ENCODE measurements around the gene PPFIBP2.

The PPFIBP2 gene
- total RNA-seq = 11.8 reads per million, percentile 35 among the genes with 10 or more reads in this experiment

- peak; percentile 75 for DNase-seq
Observed at GRCh38 chr11:7513234-7514098, at the start of gene PPFIBP2. Gene PPFIBP2 (plus strand): TSS chr11:7513999. CDS start chr11:7549476, 35,477 bp downstream.

DNA sequence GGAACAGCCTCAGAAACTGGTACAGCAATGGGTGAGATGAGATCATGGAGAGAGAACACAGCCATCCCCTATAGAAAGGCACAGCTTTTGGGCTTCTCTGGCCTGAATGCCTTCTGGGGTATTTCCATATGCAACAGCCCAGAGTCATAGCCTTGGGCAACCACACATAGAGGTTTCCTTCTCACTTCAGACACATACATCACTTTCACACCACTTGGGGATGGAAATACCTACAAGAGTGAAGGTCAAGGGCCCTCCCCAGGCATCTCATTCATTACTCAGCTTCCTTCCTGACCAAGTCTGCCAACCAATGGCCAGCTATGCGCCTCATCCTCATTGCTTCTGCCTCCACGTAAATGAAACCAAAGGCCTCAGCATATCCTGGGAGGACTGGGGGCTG, 46.1 kb upstream of the PPFIBP2 start:
- no peak for DNase-seq

- no peak for DNase-seq
Observed at GRCh38 chr11:7469351-7469865, 44.4 kb upstream of the PPFIBP2 start.

DNA sequence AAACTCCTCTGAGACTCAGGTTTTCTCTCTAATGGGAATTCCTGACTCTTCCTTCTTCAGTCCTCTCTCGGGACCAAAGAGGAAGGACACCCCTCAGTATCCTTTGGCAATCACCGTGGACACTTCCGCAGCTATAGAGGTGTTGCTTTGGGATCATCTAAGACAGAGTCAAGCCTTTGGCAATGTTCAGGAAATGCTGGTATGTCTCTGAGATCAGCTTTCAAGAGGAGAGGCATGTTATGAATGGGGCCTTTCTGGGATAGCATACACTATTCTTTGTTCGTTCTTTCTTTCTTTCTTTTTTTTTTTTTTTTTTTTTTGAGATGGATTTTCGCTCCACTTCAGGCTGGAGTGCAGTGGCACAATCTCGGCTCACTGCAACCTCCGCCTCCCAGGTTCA, 42.7 kb upstream of the PPFIBP2 start:
- no peak for DNase-seq

DNA sequence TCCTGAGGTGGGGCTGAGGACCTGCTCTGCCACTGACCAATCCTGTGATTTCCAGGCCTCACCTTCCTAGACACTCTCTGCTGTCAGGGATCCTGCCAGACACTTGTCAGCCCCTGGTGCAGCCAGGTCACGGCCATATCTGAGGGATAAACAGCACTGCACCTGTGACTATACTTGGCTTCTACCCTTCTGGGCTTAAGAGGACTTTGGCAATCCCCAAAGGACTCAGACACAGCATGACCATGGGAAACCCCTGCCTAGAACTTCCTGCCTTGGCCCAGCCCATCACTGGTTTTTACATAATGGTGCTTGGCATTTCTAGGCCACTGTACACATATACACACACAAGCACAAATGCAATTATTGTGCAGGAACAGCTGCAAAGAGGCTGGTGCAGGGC, 40.1 kb upstream of the PPFIBP2 start:
- no peak for DNase-seq

DNA sequence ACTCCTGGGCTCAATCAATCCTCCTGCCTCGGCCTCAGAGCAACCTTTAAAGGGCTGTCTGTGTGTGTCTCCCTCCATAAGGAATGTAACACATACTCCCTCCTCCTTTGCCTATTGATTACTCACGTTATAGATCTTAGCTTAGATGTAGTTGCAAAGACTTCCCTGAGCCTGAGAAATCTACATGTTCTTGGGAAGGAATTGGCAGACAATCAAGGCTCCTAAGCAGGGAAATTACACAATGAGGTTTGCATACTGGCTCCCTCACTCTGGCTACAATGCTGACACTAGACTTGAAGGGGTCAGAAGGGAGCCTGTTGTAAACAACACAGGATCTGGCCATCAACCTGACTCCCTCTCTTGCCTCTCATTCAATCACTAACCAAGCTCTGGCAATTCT, 33.7 kb upstream of the PPFIBP2 start:
- DNase-seq = no peak

- DNase-seq = no peak
Observed at GRCh38 chr11:7484131-7484530, 29.7 kb upstream of the PPFIBP2 start.

GRCh38 chr11:7484645-7485044, 29.2 kb upstream of the PPFIBP2 start:
- DNase-seq = no peak

DNA sequence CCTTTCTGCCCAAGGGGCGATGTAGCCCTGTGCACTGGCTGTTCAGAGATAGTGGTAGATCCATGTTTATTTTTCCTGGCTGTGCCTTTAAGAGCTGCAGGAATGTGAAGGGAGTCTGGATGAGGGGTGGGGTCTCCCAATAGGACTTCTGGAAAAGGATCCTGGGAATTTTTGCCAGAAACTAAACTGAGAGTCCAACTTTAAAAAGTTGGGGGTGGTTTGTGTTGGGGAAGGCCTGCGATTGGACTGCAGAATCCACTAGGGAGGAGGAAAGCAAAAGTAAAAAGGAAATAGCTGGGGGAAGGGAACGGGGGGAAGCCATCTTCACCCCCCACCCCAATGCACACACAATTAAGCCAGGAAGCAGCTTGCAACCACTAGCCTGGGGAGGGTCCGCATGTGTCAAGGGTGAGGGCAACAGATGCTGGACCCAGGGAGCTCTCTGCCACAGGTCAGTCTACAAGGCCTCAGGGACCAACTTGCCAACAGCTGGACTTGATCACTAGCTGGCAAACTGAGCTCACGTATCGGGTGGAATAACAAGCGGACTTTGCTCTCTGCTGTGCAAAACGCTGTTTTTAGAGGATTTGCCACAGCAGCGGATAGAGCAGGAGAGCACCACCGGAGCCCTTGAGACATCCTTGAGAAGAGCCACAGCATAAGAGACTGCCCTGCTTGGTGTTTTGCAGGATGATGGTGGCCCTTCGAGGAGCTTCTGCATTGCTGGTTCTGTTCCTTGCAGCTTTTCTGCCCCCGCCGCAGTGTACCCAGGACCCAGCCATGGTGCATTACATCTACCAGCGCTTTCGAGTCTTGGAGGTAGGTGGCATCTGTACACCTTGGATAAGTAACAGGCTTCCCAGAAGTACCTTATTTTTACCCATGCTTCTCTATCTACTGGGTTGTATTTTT, 28.4 kb upstream of the PPFIBP2 start, which contains the start of gene OLFML1:
OLFML1 (plus strand) TSS at position 321 of the 912 bp plus-strand sequence; CDS start at position 691, 370 bp downstream.
- DNase-seq = no peak

DNA sequence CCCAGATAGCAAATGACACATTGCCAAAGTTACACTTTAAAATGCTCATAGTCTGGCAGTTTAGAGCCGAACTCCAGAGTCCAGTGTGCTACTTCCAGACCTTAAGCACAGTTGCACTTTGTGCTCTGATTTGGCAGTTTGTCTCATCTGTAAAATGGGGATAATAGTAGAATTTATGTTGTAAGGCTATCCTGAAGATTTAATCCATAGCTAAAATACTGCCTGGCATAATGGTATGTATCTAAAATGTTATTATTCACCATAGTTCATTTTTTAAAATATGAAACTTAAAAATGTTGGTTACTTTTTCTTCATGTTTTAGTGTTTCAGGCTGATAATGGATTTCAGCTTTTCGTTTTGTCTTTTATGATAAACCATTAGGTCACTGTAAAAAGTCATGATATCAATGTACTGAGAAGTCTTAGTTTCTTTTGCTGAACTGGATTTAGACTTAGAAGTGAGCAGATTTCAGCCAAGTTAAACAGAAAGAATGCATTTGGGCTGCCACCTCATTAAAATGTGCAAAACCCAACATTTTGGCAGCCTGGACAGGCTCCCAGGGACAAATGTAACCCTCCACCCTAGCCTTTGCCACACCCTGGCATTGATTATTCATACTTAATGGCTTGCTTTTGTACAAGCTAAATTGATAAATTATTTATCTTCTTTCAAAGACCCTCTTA, 27.6 kb upstream of the PPFIBP2 start:
- no peak for DNase-seq

GRCh38 chr11:7486781-7487140, 27.0 kb upstream of the PPFIBP2 start:
- DNase-seq = no peak

GRCh38 chr11:7487360-7487759, 26.4 kb upstream of the PPFIBP2 start:
- no peak for DNase-seq

- no peak for DNase-seq
Observed at GRCh38 chr11:7488681-7489080, 25.1 kb upstream of the PPFIBP2 start.

DNA sequence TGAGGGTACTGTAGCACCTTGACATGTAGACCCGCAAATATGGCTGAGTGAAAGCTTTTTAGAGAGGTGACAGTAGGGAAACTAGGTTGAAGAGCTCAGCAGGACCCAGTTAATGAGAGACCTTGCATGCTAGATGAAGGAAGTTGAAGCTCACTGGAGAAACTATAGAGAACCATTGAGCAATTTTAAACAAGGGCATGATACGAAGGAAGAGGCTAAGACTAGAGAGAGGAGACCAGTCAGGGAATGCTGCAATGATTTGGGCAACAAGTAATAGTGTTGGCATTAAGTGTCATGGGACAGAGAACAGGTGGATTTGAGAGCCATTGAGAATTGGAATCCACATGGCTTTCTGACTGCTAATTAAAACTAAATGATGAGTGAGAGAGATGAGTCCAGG, 24.4 kb upstream of the PPFIBP2 start:
- no peak for DNase-seq

- no peak for DNase-seq
Observed at GRCh38 chr11:7490054-7490453, 23.7 kb upstream of the PPFIBP2 start.

- DNase-seq = no peak
Observed at GRCh38 chr11:7490535-7490934, 23.3 kb upstream of the PPFIBP2 start.

DNA sequence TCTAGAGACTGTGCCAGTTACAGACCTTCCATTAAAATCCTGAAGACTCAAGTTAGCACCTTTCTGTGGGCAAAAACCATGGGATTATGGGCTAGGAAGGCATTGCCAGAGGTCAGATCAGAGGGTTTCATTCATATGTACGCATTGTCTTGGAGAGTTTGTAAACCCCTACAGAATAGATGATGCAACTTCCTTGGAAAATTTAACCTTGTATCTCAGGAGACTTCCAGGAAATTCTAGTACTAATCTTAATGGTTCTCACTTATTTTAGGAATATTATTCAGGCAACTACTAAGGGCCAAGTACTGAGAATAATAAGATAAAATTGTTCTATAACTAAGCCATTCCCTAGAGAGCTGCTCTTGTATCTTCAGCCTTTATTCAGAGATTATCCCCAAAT, 21.5 kb upstream of the PPFIBP2 start:
- no peak for DNase-seq

GRCh38 chr11:7493670-7494069, 20.1 kb upstream of the PPFIBP2 start:
- no peak for DNase-seq

DNA sequence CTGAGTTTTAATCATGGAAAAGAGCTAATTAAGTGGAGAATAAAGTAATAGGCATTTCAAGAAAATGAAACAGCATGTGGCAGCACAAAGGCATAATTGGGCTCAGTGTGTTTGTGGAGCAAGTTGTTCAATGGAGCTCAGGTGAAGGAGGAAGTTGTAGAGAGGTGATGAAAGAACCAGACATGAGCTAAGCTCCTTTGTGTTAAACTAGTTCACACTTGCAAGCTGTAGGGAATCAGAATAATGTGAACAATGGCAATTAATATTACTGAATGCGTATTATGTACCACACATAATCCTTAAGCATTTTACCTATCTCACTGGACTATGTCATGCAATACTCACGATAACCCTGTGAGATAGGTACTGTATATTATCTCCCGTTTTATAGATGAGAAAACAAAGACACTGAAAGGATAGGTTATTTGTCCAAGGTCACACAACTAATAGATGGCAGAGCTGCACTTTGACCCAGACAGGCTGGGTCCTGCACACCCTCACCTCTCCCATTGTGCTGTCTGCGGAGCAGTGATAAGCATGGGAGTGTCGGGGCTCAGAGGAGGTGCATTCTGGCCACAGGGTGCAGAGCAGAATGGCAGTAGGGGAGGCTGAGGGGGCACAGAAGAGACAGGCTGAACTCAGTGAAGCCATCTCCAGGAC, 19.6 kb upstream of the PPFIBP2 start:
- DNase-seq = no peak

DNA sequence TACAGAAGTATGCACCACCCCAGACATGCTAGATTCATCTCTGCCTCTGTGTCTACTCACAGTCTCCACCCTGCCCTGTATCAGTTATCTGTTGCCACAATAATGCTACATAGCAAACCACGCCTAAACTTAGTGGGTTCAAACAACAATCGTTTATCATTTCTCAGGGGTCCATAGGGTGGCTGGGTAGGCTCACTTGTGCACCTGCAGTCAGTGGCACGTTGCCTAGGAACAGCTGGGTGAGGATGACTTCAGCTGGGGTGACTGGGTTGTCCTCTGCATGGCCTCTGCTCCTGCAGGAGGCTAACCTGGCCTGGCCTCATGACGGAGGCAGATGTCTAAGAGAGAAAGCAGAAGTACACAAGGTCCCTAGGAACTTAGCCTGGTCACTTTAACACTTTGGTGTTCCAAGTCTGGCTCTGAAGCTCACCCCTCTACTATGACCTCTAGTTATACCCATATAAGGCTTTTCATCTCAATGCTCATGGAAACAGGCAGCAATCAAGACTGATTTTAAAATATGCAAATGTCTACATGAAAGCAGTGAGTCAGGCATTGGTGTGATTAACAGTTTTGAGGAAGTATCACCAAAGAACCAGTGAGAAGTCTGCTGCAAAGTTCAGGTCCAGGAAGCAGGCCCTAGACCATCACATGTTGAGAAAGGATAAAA, 17.8 kb upstream of the PPFIBP2 start:
- no peak for DNase-seq

DNA sequence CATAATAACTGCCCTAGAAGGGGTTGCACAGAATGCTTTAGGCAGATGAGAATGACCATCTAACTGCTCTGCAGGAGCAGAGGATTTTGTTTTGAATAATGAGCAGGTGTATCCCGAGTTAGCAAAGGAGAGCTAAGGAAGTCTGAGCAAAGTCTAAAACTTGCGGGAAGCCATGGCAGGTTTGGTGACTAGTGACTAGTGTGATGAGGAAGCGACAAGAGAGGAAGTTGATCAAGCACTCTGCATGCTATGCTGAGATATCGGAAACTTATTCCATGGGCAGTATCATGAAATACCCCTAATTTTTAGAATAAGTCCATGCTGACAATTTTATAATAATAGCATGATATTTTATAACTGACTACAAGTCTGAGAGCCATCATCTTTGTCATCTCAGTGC, 15.6 kb upstream of the PPFIBP2 start:
- DNase-seq = no peak

- no peak for DNase-seq
Observed at GRCh38 chr11:7499081-7499480, 14.7 kb upstream of the PPFIBP2 start.
